NAMALWA (cell line): ENCODE measurements around the gene NEO1.
A peak's percentile ranks its signal among the peaks of the same experiment; 100 is the strongest.

Source experiments
- DNase-seq: peaks from one replicate; pipeline ENCODE4 v3.0.0-alpha.2; 2015; ENCODE audit warnings: low spot score

The NEO1 gene

DNA sequence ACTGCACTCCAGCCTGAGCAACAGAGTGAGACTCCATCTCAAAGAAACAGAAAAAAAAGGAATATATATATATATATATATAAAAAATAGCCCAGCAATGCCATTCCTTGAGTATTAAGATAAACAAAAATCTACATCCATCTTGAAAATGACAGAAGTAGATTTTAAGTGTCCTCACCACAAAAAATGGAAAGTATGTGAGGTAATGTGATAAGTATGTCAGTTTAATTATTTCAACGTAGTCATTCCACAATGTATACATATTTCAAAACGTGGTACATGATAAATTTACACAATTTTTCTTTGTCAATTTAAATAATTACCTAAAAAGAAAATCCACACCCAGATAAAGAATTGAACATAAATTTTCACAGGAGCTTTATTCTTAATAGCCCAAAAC, 261.6 kb downstream of the NEO1 start:
- no peak for DNase-seq

DNA sequence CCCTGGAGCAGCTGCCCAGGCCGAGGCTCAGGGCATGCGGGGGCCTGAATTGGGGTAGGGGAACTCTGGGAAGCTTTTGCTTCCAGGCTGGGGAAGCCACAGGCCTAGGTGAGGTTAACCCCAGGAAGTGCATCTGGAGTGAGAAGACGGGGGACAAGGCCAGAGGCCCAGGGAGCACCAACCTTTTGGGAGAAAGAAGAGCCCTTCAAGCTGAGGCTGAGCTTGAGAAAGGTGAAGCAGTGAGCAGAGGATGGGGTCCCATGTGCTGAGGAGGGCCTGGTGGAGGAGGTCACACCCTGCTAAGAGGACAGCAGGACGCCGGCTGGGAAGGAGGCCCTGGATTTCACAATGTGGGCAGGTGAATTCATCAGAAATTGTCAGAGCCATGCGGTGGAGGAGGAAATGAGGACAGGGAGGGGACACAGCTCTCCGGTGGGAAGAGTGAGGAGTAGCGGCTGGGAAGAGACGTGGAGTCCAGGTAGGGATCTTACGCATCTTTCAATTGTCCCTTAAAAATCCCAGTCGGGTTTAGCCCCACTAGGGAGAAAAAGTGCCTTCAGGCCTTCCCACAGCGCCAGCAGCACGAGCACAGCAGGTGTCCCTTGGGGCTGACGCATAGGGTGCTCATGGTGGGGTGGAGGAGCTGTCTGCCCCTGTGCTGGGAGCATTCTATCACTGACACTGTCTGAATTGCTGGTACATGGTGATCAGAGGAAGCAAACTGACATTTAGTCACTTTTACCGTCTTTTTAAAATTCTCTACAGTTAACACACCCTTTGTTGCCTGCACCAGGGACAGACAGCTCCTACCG, 265.6 kb downstream of the NEO1 start:
- no peak for DNase-seq

DNA sequence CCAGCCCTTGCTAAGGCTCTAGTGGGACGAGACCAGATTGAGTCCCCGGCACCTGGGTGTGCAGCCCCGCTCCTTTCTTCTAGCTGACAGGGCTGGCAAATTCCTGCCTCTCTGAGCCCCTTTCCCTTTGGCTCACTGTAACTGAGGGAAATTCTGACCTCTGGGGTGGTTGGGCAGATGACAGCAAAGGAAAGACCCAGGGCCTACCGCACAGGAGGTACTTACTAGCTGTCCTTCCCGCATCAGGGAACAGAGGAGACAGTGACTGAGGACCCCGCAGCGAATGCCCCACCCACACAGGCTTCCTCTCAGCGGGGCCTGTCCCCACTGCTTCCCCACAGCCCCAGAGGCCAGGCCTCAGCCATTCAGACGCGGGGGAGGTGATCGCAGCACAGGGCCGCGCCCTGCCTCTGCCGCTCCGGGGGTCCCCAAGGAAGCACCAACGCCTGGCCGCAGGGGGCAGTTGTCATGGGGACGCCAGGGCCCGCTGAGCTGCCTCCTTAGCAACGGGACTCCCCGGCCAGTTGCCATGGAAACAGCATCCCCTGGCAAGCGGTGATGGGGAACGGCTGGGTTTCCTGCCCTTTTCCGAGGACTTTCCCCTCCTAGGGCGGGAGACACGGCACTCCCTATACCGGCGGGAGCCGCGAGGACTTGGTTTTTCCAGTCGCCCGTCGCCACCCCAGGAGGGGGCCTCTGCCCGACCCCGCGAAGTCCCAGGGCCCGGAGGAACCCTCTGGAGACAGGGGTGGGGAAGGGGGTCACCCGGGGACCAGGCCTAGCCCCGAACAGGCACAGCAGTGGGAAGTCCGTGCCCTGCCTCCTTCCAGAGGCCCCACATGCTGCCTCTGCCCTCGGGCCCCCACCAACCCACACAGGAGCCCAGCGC, 266.4 kb downstream of the NEO1 start:
- DNase-seq: peak; percentile 31

DNA sequence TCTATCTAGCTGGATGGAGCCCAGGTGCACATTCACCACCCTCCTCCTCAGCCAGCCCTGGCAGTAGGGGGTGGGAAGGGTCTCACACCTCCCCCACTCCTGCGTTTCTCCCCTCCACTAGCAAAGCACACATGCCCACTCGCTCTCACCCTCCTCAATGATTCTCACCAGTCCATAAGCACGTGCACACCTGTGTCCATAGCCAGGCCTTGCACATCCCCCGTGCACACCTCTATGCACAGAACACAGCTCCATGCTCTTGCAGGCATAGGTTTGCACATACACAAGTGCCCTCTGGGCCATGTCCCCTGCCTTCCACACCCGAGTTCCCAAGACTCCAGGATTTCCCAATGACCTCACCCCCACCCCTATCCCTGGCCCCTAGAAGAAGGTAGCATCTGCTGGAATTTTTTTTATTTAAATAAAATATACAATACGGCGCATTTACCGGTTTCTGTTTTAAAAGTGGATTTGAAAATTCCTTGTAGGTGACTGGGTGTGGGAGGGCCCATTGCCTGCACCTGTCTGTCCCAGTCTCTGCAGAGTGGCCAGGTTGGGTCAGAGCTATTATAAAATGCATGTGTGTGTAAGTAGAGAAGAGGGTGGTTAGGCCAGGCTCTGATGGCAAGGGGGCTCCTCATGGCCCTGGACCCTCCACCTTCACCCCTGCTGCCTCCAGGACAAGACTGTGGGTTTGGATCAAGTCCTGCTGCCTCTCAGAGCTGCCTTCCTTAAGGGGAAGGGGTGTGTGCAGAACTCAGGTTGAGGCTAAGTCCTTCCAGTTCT, 267.4 kb downstream of the NEO1 start:
- DNase-seq: no peak

DNA sequence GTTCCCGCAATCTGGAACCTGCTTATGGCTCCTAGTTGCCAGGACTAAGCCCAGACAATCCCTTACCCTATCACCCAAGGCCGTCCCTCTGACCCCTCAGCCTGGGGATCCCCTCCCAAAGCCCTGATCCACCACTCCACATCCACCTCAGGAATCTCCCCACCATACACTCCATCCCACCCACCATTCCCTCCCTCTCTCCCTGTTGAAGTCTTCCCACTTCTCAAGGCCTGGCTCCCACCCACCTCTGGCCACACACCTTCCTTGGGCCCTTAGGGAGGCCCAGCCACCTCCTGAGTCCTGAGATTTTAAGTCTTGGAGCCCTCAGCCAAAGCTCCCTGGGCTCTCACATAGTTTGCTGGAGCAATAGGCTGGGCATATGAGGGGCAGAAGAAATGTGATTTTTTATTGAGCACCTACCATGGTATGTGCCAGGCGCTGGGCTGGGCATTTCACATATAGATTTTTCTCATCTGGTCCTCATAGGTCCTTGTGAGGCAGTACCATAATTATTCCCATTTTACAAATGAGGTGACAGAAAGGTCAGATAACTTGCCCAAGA, 268.4 kb downstream of the NEO1 start:
- no peak for DNase-seq

DNA sequence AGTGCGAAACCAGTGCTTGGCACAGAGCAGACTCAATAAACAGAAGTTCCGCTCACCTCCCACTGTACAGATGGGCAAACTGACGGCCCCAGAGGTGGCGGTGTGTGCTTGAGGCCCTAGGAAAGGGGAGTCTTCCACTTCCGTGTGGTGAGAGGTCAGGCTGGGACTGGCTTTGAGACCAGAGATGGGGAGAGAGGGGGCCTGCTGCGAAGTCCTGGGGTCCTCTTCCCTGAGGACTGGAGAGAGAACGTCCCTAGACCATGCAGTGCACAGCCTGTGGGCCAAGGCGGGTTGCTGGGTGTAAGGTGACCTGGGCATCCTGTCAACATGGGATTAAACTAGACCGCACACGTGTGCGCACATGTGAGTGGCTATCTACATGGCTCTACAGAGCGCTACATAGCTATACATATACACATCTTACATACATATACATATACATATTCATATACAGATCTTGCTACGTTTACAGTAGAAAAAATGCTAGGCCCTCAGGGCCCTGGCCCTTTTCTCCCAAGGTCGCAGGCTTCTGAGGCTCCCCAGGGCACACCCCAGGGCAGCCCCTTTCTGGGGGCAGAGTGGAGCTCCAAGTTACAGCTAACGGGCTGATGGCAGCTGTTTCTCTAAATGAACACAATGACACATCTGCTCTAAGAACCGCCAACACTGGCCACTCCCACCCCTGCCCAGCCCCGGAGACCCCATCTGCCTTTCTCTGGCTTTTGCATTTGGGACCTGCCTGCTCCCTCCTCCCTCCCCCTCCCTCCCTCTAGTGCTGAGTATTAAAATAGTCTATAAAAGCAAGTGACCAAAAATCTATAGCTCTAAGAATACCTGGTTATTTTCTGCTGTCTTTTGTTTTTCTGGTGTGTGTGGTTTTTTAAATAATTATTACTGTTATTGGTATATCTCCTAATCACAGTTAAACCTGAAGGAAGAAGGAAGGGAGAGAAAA, 269.5 kb downstream of the NEO1 start:
- DNase-seq: no peak

DNA sequence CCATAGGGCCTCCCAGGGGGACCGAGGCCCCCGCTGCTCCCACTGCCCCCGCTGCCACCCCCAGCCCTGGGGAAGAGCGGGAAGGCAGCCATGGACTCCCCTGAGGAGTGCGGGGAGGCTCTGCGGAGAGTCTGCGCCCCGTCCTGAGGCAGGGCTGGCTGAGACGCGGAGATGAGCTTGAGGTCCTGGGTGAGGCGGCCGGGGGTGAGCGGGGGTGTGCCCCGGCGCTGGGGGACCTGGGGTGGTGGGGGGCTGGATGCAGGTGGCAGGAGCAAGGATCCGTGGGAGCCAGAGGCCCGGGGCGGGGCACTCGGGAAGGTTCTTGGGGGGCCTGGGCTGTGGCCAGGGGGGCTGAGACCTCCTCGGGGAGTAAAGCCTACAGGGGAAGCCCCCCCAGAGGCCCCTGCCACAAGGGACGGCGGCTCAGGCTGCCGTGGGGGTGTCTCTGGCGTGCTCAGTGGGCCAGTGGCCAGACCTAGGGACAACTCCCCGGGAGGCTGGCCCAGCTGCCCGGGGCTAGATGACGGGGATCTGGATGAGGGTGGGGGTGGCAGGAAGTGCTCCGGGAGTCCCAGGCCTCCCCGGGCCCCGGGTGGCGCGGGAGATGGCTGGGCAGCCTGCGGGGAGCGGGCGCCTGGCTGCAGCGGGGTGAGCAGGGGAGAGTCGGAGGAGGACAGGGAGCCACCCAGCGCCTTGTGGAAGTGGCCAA, 270.6 kb downstream of the NEO1 start:
- no peak for DNase-seq

DNA sequence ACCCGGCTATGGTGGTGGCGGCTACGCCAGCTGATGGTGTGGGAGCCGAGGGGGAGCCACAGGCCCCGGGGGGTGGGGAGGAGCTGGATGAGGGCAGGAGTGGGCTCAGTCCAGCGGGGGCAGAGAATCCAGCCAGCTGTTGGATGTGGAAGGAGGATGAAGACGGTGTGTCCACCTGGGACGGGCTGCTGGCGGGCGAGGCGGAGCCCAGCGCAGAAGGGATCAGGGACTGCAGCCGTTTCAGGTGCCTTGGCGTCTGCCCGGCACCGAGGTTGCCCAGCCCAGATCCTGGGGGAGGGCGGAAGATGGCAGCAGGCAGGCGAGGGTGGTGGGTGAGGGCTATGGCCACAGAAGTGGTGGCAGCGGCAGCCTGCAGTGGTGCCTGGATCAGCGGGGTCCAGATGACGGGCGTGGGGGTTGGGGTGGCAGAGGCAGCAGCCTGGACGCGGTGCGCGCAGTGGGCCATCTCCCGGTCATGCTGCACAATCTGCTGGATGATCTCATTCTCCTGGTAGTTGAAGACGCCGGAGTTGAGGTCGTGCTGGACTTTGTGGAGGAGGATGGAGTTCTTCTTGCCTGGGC, 271.2 kb downstream of the NEO1 start:
- DNase-seq: no peak

DNA sequence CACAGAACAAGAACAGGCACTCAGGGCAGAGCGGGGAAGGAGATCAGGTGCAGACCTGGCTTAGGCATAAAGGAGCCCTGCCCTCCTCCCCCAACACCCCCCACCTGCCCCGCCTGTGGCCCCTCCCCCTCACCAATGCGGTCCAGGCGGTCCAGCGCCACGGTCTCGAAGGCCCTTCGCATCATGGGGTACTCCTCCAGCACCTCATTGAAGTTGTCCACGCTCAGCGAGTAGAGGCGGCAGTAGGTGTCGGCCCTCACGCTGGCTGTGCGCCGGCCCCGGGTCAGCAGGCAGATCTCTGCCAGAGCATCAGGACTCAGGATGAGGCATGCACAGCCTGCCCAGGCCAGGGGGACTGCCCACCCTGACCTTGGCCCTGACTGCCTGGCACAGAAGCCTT, 271.7 kb downstream of the NEO1 start:
- no peak for DNase-seq

DNA sequence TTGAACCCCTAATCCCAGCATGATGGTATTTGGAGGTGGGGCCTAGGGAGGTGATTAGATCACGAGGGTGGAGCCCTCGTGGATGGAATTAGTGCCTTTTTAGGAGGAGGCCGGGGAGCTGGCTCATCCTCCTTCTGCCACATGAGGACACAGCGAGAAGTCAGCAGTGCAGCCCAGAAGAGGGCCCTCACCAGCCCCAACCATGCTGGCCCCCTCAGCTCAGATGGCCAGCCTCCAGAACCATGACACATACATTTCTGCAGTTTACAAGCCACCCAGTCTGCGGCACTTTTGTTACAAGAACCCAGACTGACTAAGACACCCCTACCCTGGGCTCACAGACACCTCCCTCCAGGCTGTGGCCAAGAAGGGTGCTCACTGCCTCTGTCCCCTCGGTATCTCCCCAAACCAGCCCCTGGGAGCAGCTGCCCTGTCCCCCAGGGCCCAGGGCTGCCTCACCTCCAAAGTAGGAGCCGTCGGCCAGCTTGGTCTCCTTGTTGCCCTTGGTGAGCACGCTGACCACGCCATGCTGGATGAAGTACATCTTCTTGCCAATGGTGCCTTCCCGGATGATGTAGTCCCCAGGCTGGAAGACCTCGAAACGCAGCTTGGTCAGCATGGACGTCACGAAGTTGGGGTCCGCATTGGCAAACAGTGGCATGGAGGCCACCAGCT, 272.4 kb downstream of the NEO1 start:
- no peak for DNase-seq

DNA sequence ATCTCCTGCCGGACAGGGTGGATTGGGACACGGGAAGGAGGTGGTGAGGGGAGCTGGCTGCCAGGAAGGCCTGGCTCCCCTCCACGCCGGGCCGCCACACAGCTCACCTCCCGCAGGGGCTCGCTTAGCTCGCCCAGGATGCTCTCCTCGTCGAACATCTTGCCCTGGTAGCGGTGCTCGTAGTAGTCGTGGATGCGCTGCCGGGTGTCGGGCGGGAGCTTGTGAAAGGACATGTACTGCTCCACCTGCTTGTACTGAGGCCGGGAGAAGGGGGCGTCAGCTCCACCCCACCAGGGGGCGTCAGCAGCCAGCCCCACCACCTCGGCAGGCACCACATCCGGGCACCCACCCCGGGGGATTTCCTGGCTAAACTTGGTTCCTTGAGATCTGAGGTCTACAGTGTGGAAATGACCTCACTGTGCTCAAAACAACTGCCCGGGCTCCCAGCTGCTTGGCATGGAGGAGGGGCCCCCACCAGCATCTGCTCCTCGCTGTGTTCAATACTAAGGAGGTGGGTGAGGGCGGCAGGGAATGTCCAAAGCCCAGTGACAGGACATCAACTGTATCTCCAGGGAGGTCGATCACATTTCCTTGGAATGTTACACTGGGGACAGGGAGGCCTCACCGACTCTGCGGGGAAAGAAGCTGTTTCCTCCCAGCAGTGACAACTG, 273.1 kb downstream of the NEO1 start:
- peak; percentile 59 for DNase-seq

DNA sequence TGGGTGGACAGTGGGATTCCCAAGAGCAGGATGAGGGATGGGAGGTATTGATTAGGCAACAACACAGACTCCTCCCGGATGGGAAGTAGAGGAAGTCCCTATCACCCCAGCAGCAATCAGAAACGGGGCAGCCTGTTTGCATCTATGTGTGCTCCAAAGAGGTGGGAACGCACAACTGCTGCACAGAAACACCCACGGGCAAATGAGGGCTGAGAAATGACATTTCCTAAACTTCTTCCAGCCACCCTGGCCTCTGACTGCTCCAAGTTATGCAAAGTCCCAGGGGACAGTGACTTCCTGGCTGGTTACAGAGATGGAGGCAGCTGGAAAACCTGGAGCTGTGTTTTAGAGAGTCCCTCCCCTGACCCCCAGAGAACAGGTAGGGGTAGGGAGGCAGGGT, 273.9 kb downstream of the NEO1 start:
- DNase-seq: no peak

DNA sequence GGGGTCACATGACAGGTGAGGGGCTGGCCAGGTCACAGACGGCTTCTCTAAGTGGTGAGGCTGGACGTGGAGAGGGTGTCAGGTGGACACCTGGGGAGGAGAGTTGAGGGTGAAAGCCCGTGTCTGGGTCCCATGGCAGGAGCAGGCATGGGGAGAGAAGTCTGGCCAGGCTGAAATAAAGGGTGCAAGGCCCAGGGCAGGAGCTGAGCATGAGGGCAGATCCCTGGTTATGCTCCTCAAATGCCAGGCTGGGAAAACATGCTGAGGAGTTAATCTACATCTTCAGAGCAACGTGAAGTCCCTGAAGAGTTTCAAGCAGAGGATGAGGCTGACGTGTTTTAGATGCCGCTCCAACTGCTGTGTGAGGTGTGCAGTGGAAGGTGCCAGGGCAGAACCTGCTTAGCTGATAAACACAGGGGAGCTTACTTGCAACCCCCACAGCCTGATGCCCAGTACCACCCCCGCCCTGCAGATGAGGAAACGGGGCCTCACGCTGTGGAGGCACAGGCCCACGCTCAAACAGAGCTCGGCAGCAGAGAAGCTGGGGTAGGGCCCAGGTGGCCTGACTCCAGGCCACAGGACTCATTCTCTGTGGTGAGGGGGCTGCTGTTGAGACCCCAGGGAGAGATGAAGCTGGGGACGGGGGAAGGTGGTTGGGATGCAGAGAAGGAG, 276.0 kb downstream of the NEO1 start:
- DNase-seq: no peak

DNA sequence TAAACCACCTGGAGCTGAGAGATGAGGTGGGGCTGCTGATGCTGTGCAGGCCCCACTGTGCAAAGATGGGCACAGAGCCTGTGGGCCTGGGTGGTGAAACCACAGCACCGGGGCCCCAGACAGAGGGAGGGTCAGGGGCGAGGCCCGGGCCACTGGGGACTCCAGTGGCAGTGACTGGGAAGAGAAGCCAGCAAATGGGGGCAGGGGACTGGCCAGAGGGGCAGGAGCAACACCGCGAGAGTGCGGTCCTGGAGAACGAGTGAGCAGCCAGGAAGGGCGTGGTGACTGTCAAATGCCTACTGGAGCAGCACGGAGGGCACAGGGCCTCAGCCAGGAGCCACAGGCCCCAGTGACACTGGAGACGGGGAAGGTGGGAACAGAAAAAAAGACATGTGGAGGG, 276.7 kb downstream of the NEO1 start:
- DNase-seq: no peak

DNA sequence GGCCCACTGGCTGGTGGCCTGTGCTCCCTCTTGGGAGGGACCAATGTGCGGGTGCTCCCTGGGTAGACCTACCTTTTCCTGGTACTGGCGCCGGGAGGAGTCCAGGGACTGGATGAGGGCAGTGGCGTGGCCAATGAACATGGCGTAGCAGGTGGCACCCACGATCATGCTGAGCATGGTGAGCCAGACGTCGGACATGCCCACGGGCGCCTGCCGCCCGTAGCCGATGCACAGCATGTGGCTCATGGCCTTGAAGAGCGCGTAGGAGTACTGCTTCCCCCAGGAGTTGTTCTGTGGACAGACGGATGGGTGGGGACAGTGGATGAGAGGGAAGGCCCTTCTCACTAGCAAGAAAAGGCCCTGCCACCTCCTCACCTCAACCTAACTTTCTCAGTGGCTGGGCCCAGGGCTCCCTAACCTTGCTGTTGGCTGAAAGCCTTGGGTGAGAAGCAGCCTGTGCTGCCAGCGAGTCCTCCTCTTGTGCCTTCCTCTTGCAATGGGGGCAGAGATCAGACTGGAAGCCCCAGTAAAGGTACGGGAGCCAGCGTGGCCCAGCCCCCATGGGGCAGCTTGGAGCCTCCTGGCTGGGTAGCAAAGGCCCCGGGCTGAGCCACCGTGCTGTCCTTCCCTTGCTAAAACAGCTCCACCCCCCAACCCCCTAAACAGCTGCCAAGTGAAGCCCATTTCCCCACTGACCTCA, 277.4 kb downstream of the NEO1 start:
- DNase-seq: no peak

DNA sequence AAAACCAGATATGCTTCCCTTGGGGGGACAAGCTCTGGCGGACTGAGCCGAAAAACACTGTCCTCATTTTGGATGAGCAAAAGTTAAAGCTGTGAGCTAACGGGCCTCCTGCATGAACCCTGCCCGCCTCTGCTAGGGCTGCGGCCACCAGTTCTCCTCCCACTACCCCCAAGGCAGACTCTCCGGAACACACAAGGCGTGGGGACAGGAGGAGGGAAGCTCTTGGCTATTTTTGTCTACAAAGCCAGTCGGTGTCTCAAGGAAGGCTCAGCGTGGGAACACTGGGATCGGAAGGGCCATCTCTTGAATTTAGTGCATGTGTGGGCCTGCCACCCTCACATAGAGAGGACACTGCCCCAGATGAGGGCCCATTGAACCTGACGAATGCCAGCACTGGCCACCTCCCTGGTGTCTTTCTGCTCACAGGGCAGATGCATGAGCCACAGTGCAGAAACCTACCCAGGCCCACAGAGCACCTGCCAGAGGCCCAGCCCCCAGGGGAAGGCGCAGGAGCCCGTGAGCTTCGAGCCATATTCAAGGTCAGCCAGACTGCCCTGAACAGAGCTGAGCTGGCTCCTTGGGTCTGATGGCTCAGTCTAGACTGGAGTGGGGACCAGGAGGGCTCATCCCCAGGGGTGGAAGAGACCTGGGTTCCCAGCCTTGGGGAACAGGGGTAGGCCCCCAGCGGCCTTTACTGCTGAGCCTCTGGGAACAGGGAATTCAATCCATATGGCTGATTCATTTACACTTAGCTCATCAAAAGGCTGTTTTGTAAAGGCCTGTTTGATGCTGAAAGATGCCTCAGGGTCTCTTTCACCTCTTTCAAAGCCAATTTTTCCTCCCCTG, 278.2 kb downstream of the NEO1 start:
- no peak for DNase-seq

DNA sequence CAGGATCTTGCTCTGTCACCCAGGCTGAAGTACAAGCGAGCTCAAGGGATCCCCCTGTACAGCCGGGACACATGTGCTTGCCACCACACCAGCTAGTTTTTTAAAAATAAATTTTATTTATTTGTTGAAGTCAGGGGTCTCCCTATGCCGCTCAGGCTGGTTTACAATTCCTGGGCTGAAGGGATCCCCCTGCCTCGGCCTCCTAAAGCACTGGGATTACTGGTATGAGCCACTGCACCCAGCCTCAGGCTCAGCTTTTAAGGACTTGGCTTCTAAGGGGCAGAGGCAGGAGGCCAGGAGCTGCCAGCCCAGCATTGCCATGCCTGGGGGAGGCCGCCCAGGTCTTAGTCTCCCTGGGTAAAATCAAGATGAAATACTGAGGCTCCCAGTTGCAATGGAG, 279.2 kb downstream of the NEO1 start:
- no peak for DNase-seq
